ENCODE results near the gene FOSB.

FOSB gene

GRCh38 chr19:45485305-45486077 lies 17.7 kb downstream of the FOSB start:
- peak; percentile 86 for DNase-seq

DNA sequence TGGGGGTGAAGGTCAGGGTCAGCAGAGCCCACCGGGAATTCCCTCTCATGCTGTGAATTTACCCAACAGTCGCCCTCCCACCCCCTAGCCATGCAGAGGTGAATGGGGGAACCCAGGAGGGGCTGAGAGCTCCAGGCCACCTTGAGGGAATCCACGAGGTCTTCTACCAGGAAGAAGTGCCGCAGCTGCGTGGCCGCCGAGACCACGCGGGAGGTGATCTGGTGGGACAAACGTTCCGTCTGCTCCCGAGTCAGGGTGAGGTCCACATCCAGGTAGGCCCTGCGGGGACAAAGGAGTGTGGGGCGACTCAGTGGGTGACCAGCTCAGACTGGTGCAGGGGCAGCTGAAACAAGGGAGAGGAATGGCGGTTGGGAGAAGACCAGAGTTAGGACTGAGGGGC lies 20.9 kb downstream of the FOSB start:
- DNase-seq: no peak

DNA sequence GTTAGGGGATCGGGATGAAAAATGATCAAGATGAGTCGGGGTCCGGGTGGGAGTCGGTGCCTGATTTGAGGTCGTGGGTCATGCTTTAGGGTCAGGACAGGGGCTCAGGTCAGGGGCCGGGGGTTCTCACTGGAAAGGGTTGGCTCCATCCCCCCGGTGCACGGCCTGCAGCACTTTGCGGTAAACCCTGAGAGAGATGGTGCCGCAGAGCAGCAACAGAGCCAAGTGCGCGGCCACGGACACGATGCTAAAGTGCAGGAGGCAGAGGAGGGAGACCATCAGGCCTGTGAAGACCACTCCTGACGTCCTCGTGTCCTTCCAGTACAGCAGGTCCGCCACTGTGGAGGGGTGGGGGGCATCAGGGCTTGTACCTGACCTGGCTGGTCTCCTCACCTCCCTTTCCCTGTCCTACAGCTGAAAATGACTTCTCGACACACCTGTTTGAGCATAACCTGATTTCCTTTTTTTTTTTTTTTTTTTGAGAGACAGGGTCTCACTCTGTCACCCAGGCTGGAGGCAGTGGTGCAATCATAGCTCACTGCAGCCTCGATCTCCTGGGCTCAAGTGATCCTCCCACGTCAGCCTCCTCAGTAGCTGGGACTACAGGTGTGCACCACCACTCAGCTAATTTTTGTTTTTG lies 21.5 kb downstream of the FOSB start:
- no peak for DNase-seq

DNA sequence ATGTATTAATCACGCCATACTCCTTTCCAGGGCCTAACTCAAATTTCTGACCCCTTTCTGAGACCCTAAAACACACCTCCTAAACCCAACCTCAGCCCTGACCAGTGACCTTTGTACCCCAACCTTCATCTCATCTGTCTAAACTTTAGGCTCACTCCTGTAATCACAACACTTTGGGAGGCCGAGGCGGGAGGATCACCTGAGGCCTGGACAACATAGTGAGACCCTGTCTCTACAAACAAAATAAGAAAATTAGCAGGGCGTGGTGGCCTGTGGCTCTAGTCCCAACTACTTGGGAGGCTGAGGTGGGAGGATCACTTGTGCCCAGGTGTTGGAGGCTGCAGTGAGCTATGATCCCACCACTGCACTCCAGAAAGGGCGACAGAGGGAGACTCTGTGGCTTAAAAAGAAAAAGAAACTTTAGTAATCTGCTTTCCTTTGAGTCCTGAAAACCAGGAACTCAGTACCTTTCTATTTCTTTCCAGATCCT lies 24.4 kb downstream of the FOSB start:
- DNase-seq: no peak

- no peak for DNase-seq
Measured at GRCh38 chr19:45492627-45493470, 25.1 kb downstream of the FOSB start.

DNA sequence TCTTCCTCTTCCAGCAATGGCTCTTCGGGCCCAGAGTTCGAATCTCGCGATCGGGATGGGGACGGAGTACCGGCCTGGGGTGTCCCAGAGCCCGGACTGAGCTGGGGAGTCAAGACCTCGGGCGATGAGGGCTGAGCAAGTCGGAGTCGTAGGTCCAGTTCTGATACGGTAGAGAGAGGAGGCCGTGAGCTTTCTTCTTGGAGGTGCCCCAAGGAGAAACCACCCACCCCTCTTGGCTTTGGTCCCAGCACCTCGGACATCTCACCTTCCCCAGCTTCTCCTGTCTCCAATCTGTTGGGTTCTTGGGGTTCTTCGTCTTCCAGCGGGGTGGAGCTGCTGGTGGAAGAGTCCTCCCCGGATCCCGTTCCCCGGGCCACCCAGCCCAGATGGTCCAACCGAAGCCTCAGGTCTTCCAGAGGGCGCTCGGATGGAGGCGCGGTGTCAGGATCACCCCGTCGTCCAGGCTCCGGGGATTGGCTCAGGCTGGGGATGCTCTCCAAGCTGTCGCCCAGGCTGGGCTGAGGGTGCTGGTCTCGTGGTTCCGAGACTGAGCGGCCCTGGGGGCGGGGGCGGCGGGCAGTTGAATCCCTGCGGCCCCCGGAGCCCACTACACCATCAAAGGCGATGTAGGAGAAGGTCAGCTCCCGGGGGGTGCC lies 26.6 kb downstream of the FOSB start:
- no peak for DNase-seq

DNA sequence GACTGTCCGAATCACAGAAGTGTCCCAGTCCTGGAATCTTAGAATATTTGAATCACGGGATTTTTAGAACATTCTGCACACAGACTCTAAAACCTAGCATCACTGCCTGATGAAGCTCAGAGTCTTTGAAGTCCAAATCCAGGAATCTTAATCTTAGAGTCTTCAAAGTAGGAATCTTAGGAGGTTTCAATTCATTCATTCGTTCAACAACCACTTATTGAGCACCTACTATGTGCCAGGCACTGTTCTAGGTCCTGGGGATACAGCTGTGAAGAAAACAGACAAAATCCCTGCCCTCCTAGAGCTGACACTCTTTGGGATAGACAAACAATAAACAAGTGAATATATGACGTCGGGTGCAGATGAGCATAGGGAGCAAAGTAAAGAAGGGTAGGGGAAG lies 27.4 kb downstream of the FOSB start:
- no peak for DNase-seq

GRCh38 chr19:45496349-45496953 lies 28.7 kb downstream of the FOSB start:
- peak; percentile 6 for DNase-seq

DNA sequence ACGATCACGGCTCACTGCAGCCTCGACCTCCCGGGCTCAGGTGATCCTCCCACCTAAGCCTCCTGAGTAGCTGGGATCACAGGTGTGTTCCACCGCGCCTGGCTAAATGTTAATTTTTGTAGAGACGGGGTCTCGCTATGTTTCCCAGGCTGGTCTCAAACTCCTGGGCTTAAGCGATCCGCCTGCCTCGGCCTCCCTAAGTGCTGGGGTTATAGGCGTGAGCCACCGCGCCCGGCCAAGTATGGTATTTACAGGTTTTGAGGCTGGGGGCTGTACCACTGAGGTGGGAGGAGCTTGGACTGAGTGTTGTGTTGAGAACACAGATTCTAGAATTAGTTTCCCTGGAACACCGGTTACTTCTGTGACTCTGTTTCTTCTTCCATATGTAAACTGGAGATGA lies 30.0 kb downstream of the FOSB start:
- no peak for DNase-seq

DNA sequence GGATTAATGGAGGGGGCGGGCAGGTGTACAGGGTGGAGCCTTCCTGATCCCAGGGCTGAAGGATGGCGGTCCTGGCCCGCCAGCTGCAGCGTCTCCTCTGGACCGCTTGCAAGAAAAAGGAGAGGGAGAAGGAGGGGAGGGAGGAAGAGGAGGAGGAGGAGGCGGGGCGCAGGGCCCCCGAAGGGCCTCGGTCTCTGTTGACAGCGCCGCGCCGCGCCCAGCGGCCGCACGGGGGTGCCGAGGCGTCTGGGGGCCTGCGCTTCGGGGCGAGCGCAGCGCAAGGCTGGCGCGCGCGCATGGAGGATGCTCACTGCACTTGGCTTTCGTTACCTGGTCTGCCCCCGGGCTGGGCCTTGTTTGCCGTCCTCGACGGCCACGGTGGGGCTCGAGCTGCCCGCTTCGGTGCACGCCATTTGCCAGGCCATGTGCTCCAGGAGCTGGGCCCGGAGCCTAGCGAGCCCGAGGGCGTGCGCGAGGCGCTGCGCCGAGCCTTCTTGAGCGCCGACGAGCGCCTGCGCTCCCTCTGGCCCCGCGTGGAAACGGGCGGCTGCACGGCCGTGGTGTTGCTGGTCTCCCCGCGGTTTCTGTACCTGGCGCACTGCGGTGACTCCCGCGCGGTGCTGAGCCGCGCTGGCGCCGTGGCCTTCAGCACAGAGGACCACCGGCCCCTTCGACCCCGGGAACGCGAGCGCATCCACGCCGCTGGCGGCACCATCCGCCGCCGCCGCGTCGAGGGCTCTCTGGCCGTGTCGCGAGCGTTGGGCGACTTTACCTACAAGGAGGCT lies 30.8 kb downstream of the FOSB start, which contains the start of gene PPM1N:
Gene PPM1N, plus strand, starts transcription at position 33 of the 785 bp plus-strand sequence. Its CDS starts 30 bp downstream, at position 63.
- DNase-seq: no peak

DNA sequence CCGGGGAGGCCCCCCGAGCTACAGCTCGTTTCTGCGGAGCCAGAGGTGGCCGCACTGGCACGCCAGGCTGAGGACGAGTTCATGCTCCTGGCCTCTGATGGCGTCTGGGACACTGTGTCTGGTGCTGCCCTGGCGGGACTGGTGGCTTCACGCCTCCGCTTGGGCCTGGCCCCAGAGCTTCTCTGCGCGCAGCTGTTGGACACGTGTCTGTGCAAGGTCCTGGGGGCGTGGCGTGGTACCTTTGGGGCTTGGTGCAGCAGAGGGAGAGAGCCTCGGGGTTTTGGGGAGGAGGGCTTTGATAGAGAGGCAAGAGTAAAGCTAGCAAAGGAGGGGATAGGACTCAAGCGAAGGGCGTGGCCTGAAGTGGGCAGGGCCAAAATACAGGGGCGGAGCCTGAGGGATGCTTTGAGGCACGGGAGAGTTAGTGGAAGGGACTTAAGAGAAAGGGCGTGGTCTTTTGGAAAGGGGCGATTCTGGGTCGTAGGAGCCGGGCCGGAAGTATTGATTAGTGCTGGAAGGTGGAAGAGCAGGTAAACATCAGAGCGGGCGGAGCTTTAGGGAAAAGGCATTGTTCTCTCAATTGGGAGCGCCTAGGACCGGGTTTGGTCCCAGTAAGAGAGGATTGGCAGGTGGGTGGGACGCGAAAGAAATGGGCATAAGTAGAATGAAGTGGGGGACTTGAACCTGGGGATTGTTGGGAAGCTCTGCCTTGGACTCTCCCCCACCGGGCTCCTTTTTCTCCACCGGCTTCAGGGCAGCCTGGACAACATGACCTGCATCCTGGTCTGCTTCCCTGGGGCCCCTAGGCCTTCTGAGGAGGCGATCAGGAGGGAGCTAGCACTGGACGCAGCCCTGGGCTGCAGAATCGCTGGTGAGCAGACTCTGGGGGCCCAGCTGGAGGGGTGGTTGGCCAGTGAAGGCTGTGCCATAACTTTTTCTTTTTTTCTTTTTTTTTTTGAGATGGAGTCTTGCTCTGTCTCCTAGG lies 31.7 kb downstream of the FOSB start:
- no peak for DNase-seq

GRCh38 chr19:45500918-45501729 lies 33.3 kb downstream of the FOSB start:
- no peak for DNase-seq

DNA sequence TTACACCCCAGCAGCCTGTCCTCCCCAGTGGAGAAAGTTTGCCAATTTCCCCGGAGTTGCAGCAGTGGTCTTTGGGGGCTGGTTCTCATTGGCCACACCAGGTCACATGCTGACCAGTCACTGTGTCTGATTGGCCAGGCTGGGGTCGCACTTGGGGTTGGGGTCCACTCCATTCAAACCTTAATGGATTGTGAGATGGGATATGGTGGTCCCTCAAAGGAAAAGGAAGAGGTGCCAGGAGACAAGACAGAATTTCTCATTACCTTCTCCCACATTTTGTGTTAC lies 33.9 kb downstream of the FOSB start:
- DNase-seq: no peak

DNA sequence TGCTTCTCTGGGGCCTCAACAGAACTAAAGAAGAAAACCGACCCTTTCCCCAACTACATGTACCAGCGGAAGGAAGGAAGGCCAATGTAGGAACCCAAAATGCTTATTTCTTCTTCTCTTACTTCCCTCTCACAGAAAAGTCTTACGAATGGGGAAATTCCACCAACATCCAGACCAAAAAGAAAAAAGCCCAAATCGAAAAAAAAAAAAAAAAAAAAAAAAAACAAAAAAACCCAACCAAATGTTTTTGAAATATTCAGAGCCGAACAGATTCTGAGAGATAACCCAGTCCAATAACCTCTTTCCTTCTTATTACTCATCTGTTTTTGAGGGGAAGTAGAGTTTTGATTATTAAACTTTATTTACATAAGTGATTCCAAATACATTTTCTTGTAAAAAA lies 34.3 kb downstream of the FOSB start:
- DNase-seq: no peak

GRCh38 chr19:45503909-45504308 lies 36.1 kb downstream of the FOSB start:
- no peak for DNase-seq

DNA sequence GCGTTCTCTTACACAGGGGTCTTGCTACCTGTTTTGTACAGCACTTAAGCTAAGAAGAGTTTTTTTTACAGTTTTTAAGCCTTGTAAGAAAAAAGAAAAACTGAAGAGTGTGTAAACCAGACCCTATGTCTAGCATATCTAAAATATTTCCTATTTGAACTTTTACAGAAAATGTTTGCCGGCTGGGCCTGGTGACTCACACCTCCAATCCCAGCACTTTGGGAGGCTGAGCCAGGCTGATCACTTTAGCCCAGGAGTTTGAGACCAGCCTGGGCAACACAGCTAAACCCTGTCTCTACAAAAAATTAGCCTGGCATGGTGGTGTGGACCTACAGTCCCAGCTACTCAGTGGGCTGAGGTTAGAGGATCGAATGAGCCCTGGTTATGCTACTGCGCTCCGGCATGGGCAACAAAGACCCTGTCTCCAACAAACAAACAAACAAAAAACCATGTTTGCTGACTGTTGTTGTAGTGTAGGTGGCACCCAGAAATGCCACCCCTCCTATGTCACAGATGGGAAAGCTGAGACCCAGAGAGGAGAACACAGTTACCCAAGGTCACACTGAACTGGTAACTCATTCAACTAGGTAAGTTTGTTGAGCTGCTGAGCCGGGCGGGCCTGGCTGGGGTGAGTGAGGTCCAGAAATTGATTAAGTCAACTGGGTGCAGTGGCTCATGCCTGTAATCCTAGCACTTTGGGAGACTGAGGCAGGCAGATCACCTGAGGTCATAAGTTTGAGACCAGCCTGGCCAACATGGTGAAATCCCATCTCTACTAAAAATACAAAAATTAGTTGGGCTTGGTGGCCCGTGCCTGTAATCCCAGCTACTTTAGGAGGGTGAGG lies 37.6 kb downstream of the FOSB start:
- no peak for DNase-seq

DNA sequence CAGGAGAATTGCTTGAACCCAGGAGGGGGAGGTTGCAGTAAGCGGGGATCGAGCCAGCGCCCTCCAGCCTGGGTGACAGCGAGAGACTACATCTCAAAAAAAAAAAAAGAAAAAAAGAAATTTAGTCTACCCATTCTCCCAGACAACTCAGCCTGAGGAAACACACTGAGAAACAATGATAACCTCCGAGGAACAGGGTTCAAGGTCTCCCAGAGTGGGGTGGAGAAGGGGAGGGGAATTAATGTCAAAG lies 38.1 kb downstream of the FOSB start:
- DNase-seq: no peak

- peak; percentile 73 for DNase-seq
Measured at GRCh38 chr19:45506246-45506988, 38.6 kb downstream of the FOSB start.
